T-helper 1 cell treated with Interleukin-12 subunit alpha and Interleukin-12 subunit beta and Interleukin-4 antibody, amounts not matched to agents 30 μg/mL and 1 μg/mL, for 36 hours (primary cell): ENCODE data around the gene PHIP.
"Not testable (repeated sequence)": the region's sequence is repeated elsewhere in the genome, so short reads cannot be mapped to it uniquely, and the experiment has no call there.

Source experiments
- H3K27ac Mint-ChIP-seq: one replicate; pipeline ENCODE4 v1.8.0; 2021; ENCODE audit warnings: mild to moderate bottlenecking, mixed read lengths
- H3K27me3 Mint-ChIP-seq: one replicate; pipeline ENCODE4 v1.8.0; 2021; ENCODE audit warnings: low read depth, mixed read lengths
- H3K36me3 Mint-ChIP-seq: one replicate; pipeline ENCODE4 v1.8.0; 2021; ENCODE audit warnings: low read depth, mixed read lengths
- H3K4me1 Mint-ChIP-seq: one replicate; pipeline ENCODE4 v1.8.0; 2021; ENCODE audit warnings: low read depth, mixed read lengths
- H3K4me3 Mint-ChIP-seq: one replicate; pipeline ENCODE4 v1.8.0; 2021; ENCODE audit warnings: mild to moderate bottlenecking, moderate library complexity, mixed read lengths
- H3K9me3 Mint-ChIP-seq: one replicate; pipeline ENCODE4 v1.8.0; 2021; ENCODE audit warnings: mixed read lengths

The PHIP gene

GRCh38 chr6:78909391-78909790, 168.7 kb downstream of the PHIP start:
- Mint-ChIP-seq H3K36me3 (peaks cover 3% of the 10 kb centered on the region), H3K9me3 (no peaks in the 10 kb centered on the region), H3K27ac (no peak overlapping the region), H3K4me1 (peaks cover 15% of the 10 kb centered on the region), H3K27me3 (peaks cover 25% of the 10 kb centered on the region), H3K4me3 (no peak overlapping the region)

GRCh38 chr6:78908621-78909020, 169.4 kb downstream of the PHIP start:
- Mint-ChIP-seq H3K9me3 (no peaks in the 10 kb centered on the region), H3K36me3 (peaks cover 3% of the 10 kb centered on the region), H3K27me3 (peaks cover 25% of the 10 kb centered on the region), H3K4me1 (peaks cover 15% of the 10 kb centered on the region), H3K4me3 (no peak overlapping the region), H3K27ac (no peak overlapping the region)

- Mint-ChIP-seq H3K9me3 (no peaks in the 10 kb centered on the region), H3K4me1 (no peaks in the 10 kb centered on the region), H3K27me3 (no peaks in the 10 kb centered on the region), H3K4me3 (no peak overlapping the region), H3K36me3 (peaks cover 2% of the 10 kb centered on the region), H3K27ac (no peak overlapping the region)
Observed at GRCh38 chr6:78896227-78896626, 181.8 kb downstream of the PHIP start.

- H3K9me3 Mint-ChIP-seq, H3K27ac Mint-ChIP-seq, H3K4me3 Mint-ChIP-seq, H3K4me1 Mint-ChIP-seq, H3K27me3 Mint-ChIP-seq: not testable (repeated sequence)
- H3K36me3 Mint-ChIP-seq, result peaks cover 10% of the 10 kb centered on the region
Observed at GRCh38 chr6:78889901-78890300, 188.2 kb downstream of the PHIP start.
